GM19238 (cell line): ENCODE measurements around the gene ESYT3.
A peak's percentile ranks its signal among the peaks of the same experiment; 100 is the strongest.

Experiments
- DNase-seq: peaks from one replicate; pipeline ENCODE4 v3.0.0; 2011; ENCODE audit warnings: low spot score; ENCODE audit not compliant: insufficient read length

Gene ESYT3

GRCh38 chr3:138434276-138434874 lies at the start of gene ESYT3:
ESYT3 (plus strand) TSS chr3:138434616; CDS start chr3:138434799, 183 bp downstream.
- DNase-seq, result peak; percentile 25

- DNase-seq, result no peak
These were observed 49.4 kb upstream of the ESYT3 start for GRCh38 chr3:138384976-138385375.

GRCh38 chr3:138389144-138389601 lies 45.2 kb upstream of the ESYT3 start:
- no peak for DNase-seq

- no peak for DNase-seq
These were observed 44.4 kb upstream of the ESYT3 start for GRCh38 chr3:138389841-138390581.

GRCh38 chr3:138390582-138390932 lies 43.9 kb upstream of the ESYT3 start:
- no peak for DNase-seq

GRCh38 chr3:138394156-138394555 lies 40.3 kb upstream of the ESYT3 start:
- DNase-seq, result no peak

- no peak for DNase-seq
These were observed 39.7 kb upstream of the ESYT3 start for GRCh38 chr3:138394686-138395085.

- no peak for DNase-seq
These were observed 38.3 kb upstream of the ESYT3 start for GRCh38 chr3:138395865-138396751.

GRCh38 chr3:138396752-138397410 lies 37.5 kb upstream of the ESYT3 start:
- no peak for DNase-seq

- no peak for DNase-seq
These were observed 36.4 kb upstream of the ESYT3 start for GRCh38 chr3:138397983-138398382.

- no peak for DNase-seq
These were observed 35.4 kb upstream of the ESYT3 start for GRCh38 chr3:138398791-138399575.

- DNase-seq, result no peak
These were observed 34.6 kb upstream of the ESYT3 start for GRCh38 chr3:138399766-138400165.

GRCh38 chr3:138400651-138401070 lies 33.8 kb upstream of the ESYT3 start:
- no peak for DNase-seq

GRCh38 chr3:138401834-138402233 lies 32.6 kb upstream of the ESYT3 start:
- no peak for DNase-seq

GRCh38 chr3:138404121-138404520 lies 30.3 kb upstream of the ESYT3 start:
- DNase-seq, result no peak

GRCh38 chr3:138405001-138405400 lies 29.4 kb upstream of the ESYT3 start:
- no peak for DNase-seq

- no peak for DNase-seq
These were observed 28.9 kb upstream of the ESYT3 start for GRCh38 chr3:138405486-138405885.

- DNase-seq, result no peak
These were observed 27.8 kb upstream of the ESYT3 start for GRCh38 chr3:138406606-138407005.

GRCh38 chr3:138407236-138407907 lies 27.0 kb upstream of the ESYT3 start:
- DNase-seq, result no peak
